ENCODE results near the gene AP1S3.

The AP1S3 gene

GRCh38 chr2:223855426-223855825, 18.0 kb upstream of the AP1S3 start:
- H3K27me3 ChIP-seq: no peaks in the 10 kb centered on the region
- DNase-seq: no peak
- no peak overlapping the region for H3K4me3 ChIP-seq (ENCODE audit: low read depth, low read length)
- TF ChIP-seq CTCF (IDR thresholded peaks at IDR 0.05; ENCODE audit: low read depth, low read length): no peak
- no peaks in the 10 kb centered on the region; the same call in 1 of the 2 replicates for H3K4me1 ChIP-seq
- H3K9me3 ChIP-seq: no peaks in the 10 kb centered on the region
- H3K36me3 ChIP-seq: no peaks in the 10 kb centered on the region

GRCh38 chr2:223854741-223855140, 17.4 kb upstream of the AP1S3 start:
- H3K36me3 ChIP-seq: no peaks in the 10 kb centered on the region
- no peak for TF ChIP-seq CTCF (IDR thresholded peaks at IDR 0.05; ENCODE audit: low read depth, low read length)
- H3K9me3 ChIP-seq: no peaks in the 10 kb centered on the region
- no peak for DNase-seq
- no peaks in the 10 kb centered on the region; the same call in 1 of the 2 replicates for H3K4me1 ChIP-seq
- no peaks in the 10 kb centered on the region for H3K27me3 ChIP-seq
- H3K4me3 ChIP-seq (ENCODE audit: low read depth, low read length): no peak overlapping the region

- Histone ChIP-seq H3K36me3 (no peaks in the 10 kb centered on the region), H3K4me3 (ENCODE audit: low read depth, low read length) (no peak overlapping the region), H3K9me3 (no peaks in the 10 kb centered on the region), H3K27me3 (no peaks in the 10 kb centered on the region), H3K4me1 (no peaks in the 10 kb centered on the region; the same call in 1 of the 2 replicates)
- no peak for TF ChIP-seq CTCF (IDR thresholded peaks at IDR 0.05; ENCODE audit: low read depth, low read length)
- no peak for DNase-seq
These were observed 16.0 kb upstream of the AP1S3 start for GRCh38 chr2:223853425-223853837.

- Histone ChIP-seq H3K9me3 (no peaks in the 10 kb centered on the region), H3K4me3 (ENCODE audit: low read depth, low read length) (no peak overlapping the region), H3K36me3 (no peaks in the 10 kb centered on the region), H3K27me3 (no peaks in the 10 kb centered on the region), H3K4me1 (no peaks in the 10 kb centered on the region; the same call in 1 of the 2 replicates)
- DNase-seq: no peak
- no peak for TF ChIP-seq CTCF (IDR thresholded peaks at IDR 0.05; ENCODE audit: low read depth, low read length)
These were observed 15.0 kb upstream of the AP1S3 start for GRCh38 chr2:223852281-223852795.

GRCh38 chr2:223847410-223847809, 10.0 kb upstream of the AP1S3 start:
- no peak for DNase-seq
- Histone ChIP-seq H3K9me3 (no peaks in the 10 kb centered on the region), H3K4me1 (no peaks in the 10 kb centered on the region), H3K36me3 (no peaks in the 10 kb centered on the region), H3K27me3 (no peaks in the 10 kb centered on the region), H3K4me3 (ENCODE audit: low read depth, low read length) (no peak overlapping the region)
- TF ChIP-seq CTCF (IDR thresholded peaks at IDR 0.05; ENCODE audit: low read depth, low read length): no peak

- no peak for DNase-seq
- Histone ChIP-seq H3K36me3 (no peaks in the 10 kb centered on the region), H3K4me3 (ENCODE audit: low read depth, low read length) (no peak overlapping the region), H3K9me3 (no peaks in the 10 kb centered on the region), H3K27me3 (no peaks in the 10 kb centered on the region), H3K4me1 (no peaks in the 10 kb centered on the region)
- TF ChIP-seq CTCF (IDR thresholded peaks at IDR 0.05; ENCODE audit: low read depth, low read length): no peak
These were observed 9.1 kb upstream of the AP1S3 start for GRCh38 chr2:223846515-223846914.
